NB4 (cell line): ENCODE measurements around the gene RAB5B.

Experiments used
- DNase-seq: peaks from one replicate; pipeline ENCODE4 v3.0.0; 2010; ENCODE audit warnings: low read depth
- H3K4me3 ChIP-seq: one replicate; pipeline ENCODE4 v1.5.1; 2011; ENCODE audit warnings: mild to moderate bottlenecking, low read depth, low read length, moderate library complexity
- CTCF ChIP-seq: IDR thresholded peaks from one replicate; pipeline ENCODE4 v1.5.1; 2012; ENCODE audit warnings: low read depth, low read length
- MAX ChIP-seq: IDR thresholded peaks from 2 replicates; pipeline ENCODE4 v1.6.1; 2011; ENCODE audit warnings: low read depth, low read length
- MYC ChIP-seq: IDR thresholded peaks from 2 replicates; pipeline ENCODE4 v1.6.1; 2011; ENCODE audit warnings: low read depth, low read length
- POLR2A ChIP-seq: IDR thresholded peaks from 2 replicates; pipeline ENCODE4 v1.6.1; 2011; ENCODE audit warnings: mild to moderate bottlenecking; ENCODE audit not compliant: insufficient read length; ENCODE audit errors: extremely low read depth

Gene RAB5B

GRCh38 chr12:55933799-55934742 is 39.8 kb upstream of the RAB5B start:
- TF ChIP-seq MYC (no peak), CTCF (no peak)
- H3K4me3 ChIP-seq = no peak overlapping the region
- DNase-seq = peak; percentile 54

GRCh38 chr12:55934773-55935172 is 39.1 kb upstream of the RAB5B start:
- TF ChIP-seq MAX = no peak
- TF ChIP-seq CTCF = no peak
- TF ChIP-seq POLR2A = no peak
- no peak for TF ChIP-seq MYC
- H3K4me3 ChIP-seq = no peak overlapping the region
- DNase-seq = no peak

GRCh38 chr12:55935738-55936151 is 38.1 kb upstream of the RAB5B start:
- no peak for TF ChIP-seq CTCF
- TF ChIP-seq POLR2A = no peak
- no peak for TF ChIP-seq MAX
- no peak for TF ChIP-seq MYC
- H3K4me3 ChIP-seq = no peak overlapping the region
- DNase-seq = no peak

GRCh38 chr12:55937981-55938380 is 35.9 kb upstream of the RAB5B start:
- no peak overlapping the region for H3K4me3 ChIP-seq
- TF ChIP-seq POLR2A (no peak), MYC (no peak)
- DNase-seq = no peak

GRCh38 chr12:55938826-55939501 is 34.9 kb upstream of the RAB5B start:
- TF ChIP-seq MYC (no peak), CTCF (no peak), POLR2A (no peak), MAX (no peak)
- H3K4me3 ChIP-seq = no peak overlapping the region
- DNase-seq = no peak

GRCh38 chr12:55940065-55940732 is 33.7 kb upstream of the RAB5B start:
- TF ChIP-seq MYC (peak; percentile 49; the same call in 1 of the 2 replicates), POLR2A (no peak), CTCF (peak; percentile 97), MAX (peak; percentile 60)
- no peak overlapping the region for H3K4me3 ChIP-seq
- peak; percentile 92 for DNase-seq
